ENCODE measurements around the gene TDRD15. TPM values are rescaled to one million over a fixed set of nuclear protein-coding genes. Genes with fewer than 3 reads are reported as not detected.

TDRD15 gene
- total and polyA plus RNA-seq, 2 experiments from 2014 or later = 0.07 TPM; not detected in 1

GRCh38 chr2:21191535-21191934 lies 67.8 kb downstream of the TDRD15 start:
- H3K4me1 Mint-ChIP-seq = peaks cover 6% of the 10 kb centered on the region; the same call in 2 of the 3 replicates
- no peak overlapping the region for H3K4me3 Mint-ChIP-seq
- Histone ChIP-seq H3K4me2 (no peak overlapping the region), H3F3A (replicated peaks; ENCODE audit: low read depth) (no peaks in the 10 kb centered on the region), H3K27ac (ENCODE audit: low read depth) (no peak overlapping the region), H3K4me1 (ENCODE audit: insufficient read depth) (no peaks in the 10 kb centered on the region), H2AFZ (no peak overlapping the region), H3K27me3 (ENCODE audit: insufficient read depth) (no peaks in the 10 kb centered on the region), H3K36me3 (ENCODE audit: insufficient read depth) (no peaks in the 10 kb centered on the region; the same call in none of the 2 replicates), H3K79me2 (replicated peaks; ENCODE audit: insufficient read depth) (no peaks in the 10 kb centered on the region), H4K20me1 (replicated peaks; ENCODE audit: insufficient read depth) (no peaks in the 10 kb centered on the region), H3K9me2 (ENCODE audit: insufficient read depth) (no peaks in the 10 kb centered on the region), H3K4me3 (no peak overlapping the region)
- H3K9me3 Mint-ChIP-seq = peaks cover 3% of the 10 kb centered on the region; the same call in 1 of the 3 replicates
- no peaks in the 10 kb centered on the region for H3K27me3 Mint-ChIP-seq (ENCODE audit: insufficient read depth, low read depth, poor library complexity)
- TF ChIP-seq ZNF331 (CRISPR knock-in tag; IDR thresholded peaks at IDR 0.05; ENCODE audit: low read depth) (no peak), REST (IDR thresholded peaks at IDR 0.05; ENCODE audit: unreplicated experiment) (no peak), NANOG (IDR thresholded peaks at IDR 0.05; ENCODE audit: borderline replicate concordance) (no peak), EZH2phosphoT487 (IDR thresholded peaks at IDR 0.05; ENCODE audit: unreplicated experiment) (no peak), CREB1 (CRISPR knock-in tag; IDR thresholded peaks at IDR 0.05; ENCODE audit: low read depth) (no peak), ZNF114 (CRISPR knock-in tag; IDR thresholded peaks at IDR 0.05) (no peak), STAT1 (IDR thresholded peaks at IDR 0.05; ENCODE audit: unreplicated experiment) (no peak), JUNB (IDR thresholded peaks at IDR 0.05; ENCODE audit: unreplicated experiment) (no peak), EZH2 (IDR thresholded peaks at IDR 0.05; ENCODE audit: low read depth, unreplicated experiment) (no peak), CTCF (conservative IDR thresholded peaks at IDR 0.05; ENCODE audit: low read depth in 2 of 2) (no peak), POLR2AphosphoS5 (IDR thresholded peaks at IDR 0.05; ENCODE audit: low read depth) (no peak)
- TF ChIP-seq, protein P1, sequence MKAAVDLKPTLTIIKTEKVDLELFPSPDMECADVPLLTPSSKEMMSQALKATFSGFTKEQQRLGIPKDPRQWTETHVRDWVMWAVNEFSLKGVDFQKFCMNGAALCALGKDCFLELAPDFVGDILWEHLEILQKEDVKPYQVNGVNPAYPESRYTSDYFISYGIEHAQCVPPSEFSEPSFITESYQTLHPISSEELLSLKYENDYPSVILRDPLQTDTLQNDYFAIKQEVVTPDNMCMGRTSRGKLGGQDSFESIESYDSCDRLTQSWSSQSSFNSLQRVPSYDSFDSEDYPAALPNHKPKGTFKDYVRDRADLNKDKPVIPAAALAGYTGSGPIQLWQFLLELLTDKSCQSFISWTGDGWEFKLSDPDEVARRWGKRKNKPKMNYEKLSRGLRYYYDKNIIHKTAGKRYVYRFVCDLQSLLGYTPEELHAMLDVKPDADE (IDR thresholded peaks at IDR 0.05) = no peak
- TF ChIP-seq, protein P2, sequence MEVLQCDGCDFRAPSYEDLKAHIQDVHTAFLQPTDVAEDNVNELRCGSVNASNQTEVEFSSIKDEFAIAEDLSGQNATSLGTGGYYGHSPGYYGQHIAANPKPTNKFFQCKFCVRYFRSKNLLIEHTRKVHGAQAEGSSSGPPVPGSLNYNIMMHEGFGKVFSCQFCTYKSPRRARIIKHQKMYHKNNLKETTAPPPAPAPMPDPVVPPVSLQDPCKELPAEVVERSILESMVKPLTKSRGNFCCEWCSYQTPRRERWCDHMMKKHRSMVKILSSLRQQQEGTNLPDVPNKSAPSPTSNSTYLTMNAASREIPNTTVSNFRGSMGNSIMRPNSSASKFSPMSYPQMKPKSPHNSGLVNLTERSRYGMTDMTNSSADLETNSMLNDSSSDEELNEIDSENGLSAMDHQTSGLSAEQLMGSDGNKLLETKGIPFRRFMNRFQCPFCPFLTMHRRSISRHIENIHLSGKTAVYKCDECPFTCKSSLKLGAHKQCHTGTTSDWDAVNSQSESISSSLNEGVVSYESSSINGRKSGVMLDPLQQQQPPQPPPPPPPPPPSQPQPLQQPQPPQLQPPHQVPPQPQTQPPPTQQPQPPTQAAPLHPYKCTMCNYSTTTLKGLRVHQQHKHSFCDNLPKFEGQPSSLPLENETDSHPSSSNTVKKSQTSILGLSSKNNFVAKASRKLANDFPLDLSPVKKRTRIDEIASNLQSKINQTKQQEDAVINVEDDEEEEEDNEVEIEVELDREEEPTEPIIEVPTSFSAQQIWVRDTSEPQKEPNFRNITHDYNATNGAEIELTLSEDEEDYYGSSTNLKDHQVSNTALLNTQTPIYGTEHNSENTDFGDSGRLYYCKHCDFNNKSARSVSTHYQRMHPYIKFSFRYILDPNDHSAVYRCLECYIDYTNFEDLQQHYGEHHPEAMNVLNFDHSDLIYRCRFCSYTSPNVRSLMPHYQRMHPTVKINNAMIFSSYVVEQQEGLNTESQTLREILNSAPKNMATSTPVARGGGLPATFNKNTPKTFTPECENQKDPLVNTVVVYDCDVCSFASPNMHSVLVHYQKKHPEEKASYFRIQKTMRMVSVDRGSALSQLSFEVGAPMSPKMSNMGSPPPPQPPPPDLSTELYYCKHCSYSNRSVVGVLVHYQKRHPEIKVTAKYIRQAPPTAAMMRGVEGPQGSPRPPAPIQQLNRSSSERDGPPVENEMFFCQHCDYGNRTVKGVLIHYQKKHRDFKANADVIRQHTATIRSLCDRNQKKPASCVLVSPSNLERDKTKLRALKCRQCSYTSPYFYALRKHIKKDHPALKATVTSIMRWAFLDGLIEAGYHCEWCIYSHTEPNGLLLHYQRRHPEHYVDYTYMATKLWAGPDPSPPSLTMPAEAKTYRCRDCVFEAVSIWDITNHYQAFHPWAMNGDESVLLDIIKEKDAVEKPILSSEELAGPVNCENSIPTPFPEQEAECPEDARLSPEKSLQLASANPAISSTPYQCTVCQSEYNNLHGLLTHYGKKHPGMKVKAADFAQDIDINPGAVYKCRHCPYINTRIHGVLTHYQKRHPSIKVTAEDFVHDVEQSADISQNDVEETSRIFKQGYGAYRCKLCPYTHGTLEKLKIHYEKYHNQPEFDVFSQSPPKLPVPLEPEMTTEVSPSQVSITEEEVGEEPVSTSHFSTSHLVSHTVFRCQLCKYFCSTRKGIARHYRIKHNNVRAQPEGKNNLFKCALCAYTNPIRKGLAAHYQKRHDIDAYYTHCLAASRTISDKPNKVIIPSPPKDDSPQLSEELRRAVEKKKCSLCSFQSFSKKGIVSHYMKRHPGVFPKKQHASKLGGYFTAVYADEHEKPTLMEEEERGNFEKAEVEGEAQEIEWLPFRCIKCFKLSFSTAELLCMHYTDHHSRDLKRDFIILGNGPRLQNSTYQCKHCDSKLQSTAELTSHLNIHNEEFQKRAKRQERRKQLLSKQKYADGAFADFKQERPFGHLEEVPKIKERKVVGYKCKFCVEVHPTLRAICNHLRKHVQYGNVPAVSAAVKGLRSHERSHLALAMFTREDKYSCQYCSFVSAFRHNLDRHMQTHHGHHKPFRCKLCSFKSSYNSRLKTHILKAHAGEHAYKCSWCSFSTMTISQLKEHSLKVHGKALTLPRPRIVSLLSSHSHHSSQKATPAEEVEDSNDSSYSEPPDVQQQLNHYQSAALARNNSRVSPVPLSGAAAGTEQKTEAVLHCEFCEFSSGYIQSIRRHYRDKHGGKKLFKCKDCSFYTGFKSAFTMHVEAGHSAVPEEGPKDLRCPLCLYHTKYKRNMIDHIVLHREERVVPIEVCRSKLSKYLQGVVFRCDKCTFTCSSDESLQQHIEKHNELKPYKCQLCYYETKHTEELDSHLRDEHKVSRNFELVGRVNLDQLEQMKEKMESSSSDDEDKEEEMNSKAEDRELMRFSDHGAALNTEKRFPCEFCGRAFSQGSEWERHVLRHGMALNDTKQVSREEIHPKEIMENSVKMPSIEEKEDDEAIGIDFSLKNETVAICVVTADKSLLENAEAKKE (CRISPR knock-in tag; IDR thresholded peaks at IDR 0.05) = no peak
- DNase-seq (ENCODE audit: low spot score) (no peak), ATAC-seq (no peak)
- peaks cover 3% of the 10 kb centered on the region; the same call in 1 of the 3 replicates for H3K36me3 Mint-ChIP-seq (ENCODE audit: low read depth)
- no peak overlapping the region for H3K27ac Mint-ChIP-seq
